GM19328 (cell line): ENCODE data around the gene RAB23.

ENCODE experiments used
- ATAC-seq: cut with Tn5 transposase; IDR thresholded peaks from one replicate; pipeline ENCODE4 v1.9.1; 2021; ENCODE audit warnings: mild to moderate bottlenecking, moderate library complexity; ENCODE audit not compliant: unreplicated experiment

The RAB23 gene

GRCh38 chr6:57138026-57138425 lies 84.1 kb downstream of the RAB23 start:
- ATAC-seq: no peak

DNA sequence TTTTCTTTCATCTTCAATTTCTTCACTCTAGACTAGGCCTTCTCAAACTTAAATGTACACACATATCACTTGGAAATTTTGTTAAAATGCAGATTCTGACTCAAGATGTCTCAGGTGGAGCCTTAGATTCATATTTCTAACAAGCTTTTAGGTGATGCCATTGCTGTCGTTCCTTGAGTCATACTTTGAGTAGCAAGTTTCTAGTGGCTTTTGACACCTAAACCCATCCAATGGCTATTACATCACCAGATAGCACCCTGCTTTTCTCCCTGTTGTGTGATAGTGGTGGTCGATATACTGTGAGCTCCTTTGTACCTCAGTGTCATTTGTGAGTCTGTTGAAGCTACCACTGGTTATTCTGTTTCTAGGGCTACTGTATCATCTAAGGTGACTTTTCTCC lies 84.8 kb downstream of the RAB23 start:
- ATAC-seq: no peak
